Femur (tissue), 1 donor: ENCODE results near the gene SLC25A33.
"Not testable (repeated sequence)": the region's sequence is repeated elsewhere in the genome, so short reads cannot be mapped to it uniquely, and the experiment has no call there.

Experiments used
- DNase-seq: peaks from one replicate; pipeline ENCODE4 v3.0.0-alpha.2; 2017

Gene SLC25A33

DNA sequence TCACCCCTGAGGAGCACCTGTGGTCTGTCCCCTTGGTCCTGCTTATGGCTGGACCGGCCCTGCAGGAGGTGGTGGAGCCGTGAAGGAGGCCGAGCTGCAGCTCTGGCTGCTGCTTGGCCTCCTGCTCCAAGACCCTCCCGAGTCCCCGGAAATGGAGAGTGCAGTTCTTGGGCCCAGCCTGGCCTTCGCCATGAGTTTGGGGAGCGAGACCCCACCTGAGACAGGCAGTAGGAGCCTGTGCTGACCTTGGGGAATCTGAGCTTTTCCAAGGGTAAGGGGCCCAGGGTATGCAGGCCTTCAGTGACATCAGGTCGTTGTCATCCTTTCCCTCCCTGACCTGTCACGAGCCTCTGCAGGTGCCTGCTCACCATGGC, 63.5 kb downstream of the SLC25A33 start:
- DNase-seq, result no peak

GRCh38 chr1:9603307-9603706, 64.0 kb downstream of the SLC25A33 start:
- no peak for DNase-seq

GRCh38 chr1:9603766-9604753, 64.8 kb downstream of the SLC25A33 start:
- no peak for DNase-seq

- no peak for DNase-seq
These were observed 65.6 kb downstream of the SLC25A33 start for GRCh38 chr1:9604836-9605235.

DNA sequence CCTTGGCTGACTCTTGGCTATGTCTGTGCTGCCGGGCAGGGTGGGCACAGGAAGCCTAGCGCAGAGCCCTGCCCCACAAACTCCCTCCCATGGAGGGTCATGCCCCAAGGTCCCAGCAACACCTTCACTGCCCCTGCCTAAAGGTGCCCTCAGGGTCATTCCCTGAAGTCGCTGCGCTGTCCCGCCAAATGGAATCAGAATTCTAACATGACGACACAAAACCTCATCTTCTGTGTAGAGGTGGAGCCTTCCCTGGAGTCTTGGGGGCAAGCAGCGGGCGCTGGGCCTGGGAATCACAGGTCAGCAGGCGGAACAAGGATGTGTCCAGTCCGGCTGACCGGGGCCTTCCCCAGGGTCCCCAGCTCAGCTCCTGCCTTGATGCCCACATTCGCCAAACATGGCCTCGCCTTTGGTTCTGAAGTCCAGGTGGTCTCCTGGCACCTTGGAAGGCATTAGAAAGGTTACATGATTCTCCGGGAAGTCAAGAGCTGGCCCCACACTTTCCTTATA, 66.7 kb downstream of the SLC25A33 start:
- no peak for DNase-seq

- no peak for DNase-seq
These were observed 67.2 kb downstream of the SLC25A33 start for GRCh38 chr1:9606458-9606857.

DNA sequence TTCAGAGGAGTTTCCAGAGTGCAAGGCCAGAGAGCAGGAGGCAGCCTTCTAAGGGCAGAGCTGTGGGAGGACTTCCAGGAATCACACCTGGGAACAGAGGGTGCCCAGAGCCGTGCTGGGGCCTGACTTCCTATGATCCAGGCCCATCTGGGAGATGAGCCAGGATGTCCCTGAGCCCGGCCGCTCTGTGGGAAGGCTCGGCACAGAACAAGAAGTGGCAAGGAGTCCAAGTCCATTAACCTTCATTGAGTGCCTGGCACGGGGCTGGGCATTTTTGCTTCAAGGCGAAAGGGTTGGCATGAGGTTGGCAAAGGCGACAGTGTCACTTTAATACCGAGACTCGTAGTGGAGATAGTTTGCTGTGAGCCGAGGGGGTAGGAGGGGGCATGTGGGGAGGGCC, 67.7 kb downstream of the SLC25A33 start:
- DNase-seq, result no peak

GRCh38 chr1:9607352-9607751, 68.1 kb downstream of the SLC25A33 start:
- DNase-seq, result no peak

DNA sequence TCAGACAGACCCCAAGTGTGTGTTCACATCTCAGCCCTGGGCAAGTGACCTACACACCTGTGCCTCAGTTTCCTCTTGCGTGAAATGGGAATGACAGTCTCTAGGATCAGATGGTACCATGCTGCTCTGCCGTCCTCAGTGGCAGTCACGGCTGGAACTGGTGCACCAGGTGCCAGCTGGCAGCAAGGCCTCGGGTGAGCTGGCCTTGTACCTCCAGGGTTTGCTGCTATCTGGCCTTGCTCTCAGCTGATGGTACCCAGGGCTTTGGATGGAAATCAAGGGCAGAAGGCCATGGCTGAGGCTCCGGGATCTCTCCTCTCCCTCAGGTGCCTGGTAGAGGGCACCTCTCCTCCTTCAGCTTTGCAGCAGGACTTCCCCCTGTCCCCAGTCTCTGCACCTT, 70.7 kb downstream of the SLC25A33 start:
- DNase-seq, result no peak

GRCh38 chr1:9610548-9610947, 71.3 kb downstream of the SLC25A33 start:
- DNase-seq, result no peak

GRCh38 chr1:9611716-9612115, 72.5 kb downstream of the SLC25A33 start:
- DNase-seq, result no peak

DNA sequence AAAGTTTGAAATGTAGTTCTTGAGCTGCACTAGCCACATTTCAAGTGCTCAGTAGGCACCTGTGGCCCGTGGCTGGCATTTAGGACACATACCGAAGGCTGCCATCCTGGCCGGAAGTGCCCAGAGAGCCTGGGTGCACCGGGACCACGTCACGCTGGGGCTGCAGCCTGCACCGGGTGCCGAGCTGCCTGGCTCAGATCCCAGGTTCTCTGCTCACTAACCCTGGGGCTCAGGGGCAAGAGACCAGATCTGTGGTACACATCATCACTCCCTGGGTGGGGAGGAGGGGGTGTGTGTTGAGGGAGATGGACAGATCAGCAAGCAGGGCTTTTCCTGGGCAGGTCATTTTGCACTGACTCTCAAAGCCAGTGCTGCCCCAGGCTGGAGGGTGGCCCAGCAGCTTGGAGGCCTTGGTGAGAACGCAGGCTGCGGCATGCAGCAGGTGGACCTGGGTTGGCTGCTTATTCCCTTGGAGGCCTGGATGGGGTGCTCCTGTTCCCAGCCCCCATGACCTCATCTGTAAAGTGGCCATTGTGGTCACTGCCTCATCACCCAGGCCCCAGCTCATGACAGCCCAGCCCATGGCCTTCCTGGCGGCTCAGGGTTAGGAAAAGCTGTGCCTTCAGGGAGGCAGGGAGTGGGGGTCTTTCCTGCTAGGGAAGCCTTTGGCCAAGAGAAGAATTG, 73.0 kb downstream of the SLC25A33 start:
- DNase-seq, result no peak

DNA sequence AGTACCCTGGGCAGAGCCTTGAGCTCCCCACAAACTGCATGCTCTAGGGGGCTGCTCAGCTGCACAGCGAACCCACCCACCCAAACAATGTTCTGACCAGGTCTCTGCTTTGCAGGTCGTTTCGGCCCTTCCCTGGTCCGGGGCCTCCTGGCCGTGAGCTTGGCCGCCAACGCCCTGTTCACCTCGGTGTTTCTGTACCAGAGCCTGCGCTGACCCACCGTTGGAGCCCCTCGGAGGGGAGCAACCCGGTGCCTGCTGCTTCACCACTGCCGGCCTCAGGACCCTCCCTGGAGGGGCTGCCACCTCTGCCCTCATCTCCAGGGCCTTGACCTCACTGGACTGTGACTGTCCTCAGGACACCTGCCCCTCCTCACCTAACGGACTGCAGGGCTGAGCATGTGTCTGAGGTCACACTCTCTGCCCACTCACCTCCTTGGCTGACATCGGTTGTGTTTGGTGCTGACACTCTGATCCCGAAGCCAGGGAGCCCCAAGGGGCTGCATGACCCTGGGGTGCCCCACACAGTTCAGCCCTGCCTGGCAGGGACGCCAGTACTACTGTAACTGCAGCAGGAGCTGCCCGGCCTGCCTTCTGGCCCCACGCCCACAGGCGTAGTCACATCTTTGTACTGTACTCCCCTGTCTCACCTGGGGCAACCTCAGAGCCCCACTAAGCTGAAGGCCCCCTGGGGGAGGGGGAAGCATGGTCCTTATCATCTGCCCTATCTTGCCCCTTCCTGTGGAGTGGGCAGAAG, 73.8 kb downstream of the SLC25A33 start:
- DNase-seq, result no peak

- no peak for DNase-seq
These were observed 74.5 kb downstream of the SLC25A33 start for GRCh38 chr1:9613625-9614299.

DNA sequence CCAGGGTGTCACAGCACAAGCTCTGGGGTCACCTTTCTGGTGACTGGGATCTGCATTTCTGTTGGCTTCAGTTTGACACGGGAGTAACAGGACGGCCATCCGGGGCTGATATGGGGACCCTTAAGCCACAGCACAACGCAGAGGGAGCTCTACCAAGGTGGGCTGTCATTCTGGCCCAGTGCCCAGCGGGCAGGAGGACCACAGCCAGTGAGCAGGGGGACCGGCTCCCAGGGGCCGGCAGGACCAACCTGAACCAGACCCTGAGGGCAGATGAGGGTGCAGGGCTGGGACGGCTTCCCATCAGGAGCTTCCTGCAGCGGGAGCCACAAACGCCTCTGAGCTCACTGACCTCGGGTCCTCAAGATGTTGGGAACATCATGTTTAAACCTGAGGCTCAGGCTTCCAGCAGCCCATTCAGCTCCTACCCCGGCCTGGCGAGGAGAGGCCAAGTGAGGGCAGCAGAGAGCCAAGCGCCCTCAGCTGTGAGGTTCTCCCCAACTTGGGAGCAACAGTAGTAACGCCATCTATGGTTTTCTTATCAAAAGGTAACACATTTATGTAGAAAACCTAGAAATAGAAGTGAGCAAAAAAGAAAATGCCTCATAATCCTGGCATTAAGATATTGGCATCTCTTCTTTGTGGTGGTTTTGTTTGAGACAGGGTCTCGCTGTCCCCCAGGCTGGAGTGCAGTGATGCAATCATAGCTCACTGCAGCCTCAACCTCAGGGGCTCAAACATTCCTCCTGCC, 76.2 kb downstream of the SLC25A33 start:
- no peak for DNase-seq

- DNase-seq, result no peak
These were observed 79.8 kb downstream of the SLC25A33 start for GRCh38 chr1:9618909-9619679.

DNA sequence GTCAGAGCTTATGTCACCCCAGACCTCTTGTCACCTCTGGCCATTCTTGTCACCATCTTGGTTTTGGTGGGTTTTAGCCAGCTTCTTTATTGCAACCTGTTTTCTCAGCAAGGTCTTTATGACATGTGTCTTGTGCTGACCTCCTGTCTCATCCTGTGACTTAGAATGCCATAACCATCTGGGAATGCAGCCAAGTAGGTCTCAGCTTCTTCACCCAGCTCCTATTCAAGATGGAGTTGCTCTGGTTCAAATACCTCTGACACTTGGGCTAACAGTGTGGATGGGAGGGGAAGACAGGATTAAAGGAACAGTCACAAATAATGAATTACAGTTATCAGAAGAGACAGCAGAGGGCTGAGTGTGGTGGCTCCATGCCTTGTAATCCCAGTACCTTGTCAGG, 81.8 kb downstream of the SLC25A33 start:
- no peak for DNase-seq

DNA sequence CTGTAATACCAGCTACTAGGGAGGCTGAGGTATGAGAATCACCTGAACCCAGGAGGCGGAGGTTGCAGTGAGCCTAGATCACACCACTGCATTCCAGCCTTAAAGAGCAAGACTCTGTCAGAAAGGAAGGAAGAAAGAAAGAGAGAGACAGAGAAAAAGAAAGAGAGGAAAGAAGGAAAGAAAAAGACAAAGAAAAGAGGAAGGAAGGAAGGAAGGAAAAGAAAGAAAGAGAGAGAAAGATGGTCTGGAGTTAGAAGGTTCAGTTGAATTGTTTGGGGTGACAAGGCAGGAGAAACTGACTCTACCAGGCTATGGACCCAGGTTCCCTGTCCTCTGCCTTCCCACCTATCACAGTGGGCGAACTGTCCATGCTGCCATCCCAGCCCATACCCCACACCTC, 84.8 kb downstream of the SLC25A33 start:
- DNase-seq, result no peak

DNA sequence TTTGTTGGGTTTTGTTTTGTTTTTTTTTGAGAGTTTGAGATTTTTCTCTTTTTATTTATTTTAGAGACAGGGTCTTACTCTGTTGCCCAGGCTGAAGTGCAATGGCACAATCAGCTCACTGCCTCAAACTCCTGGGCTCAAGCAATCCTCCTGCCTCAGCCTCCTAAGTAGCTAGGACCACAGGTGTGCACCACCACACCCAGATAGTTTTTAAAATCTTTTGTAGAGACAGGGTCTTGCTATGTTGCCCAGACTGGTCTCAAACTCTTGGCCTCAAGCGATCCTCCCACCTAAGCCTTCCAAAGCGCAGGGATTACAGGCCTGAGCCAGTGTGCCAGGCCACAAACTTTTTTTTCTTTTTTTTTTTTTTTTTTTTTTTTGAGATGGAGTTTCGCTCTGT, 85.8 kb downstream of the SLC25A33 start:
- not testable (repeated sequence) for DNase-seq

DNA sequence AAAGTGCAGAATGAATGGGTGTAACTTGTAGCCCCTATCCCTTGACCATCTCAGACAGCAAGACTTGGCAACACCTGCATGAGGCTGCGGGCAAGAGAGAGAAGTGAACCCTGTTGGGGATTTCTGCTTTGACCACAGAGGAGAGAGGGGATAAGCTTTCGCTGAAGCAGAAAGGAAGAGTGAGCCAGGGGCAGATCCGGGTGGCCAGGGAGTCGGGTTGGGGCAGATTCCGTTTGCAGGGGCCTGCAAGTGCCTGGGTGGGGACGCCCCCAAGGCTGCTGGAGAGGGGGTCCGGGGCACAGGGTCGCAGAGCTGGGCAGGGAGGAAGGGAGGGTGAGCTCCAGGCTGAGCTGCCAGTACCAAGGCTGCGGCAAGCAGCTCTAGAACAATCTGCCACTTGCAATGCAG, 86.9 kb downstream of the SLC25A33 start:
- no peak for DNase-seq
